OCI-LY1 (cell line): Measurements from ENCODE around the gene SREBF1.

Source experiments
- H2AFZ ChIP-seq: fragments of 200-600 bp; sonication (generic), shearing (Covaris generic); 2 replicates; pipeline ENCODE4 v1.6.0; 2014; ENCODE audit warnings: antibody characterized with exemption, mild to moderate bottlenecking, low read length
- H3F3A ChIP-seq: fragments of 200-600 bp; sonication (generic), shearing (Covaris generic); 2 replicates; pipeline ENCODE4 v1.6.0; 2014; ENCODE audit warnings: mild to moderate bottlenecking, antibody characterized with exemption, low read length, moderate library complexity; ENCODE audit not compliant: insufficient read depth
- H3K27ac ChIP-seq: fragments of 200-600 bp; sonication (generic); 2 replicates; pipeline ENCODE4 v1.5.1; 2014; ENCODE audit warnings: low read length, mixed run types, mild to moderate bottlenecking, low read depth; ENCODE audit not compliant: poor library complexity, severe bottlenecking
- H3K27me3 ChIP-seq: fragments of 200-600 bp; sonication (generic); 2 replicates; pipeline ENCODE4 v1.6.0; 2014; ENCODE audit warnings: antibody characterized with exemption, mild to moderate bottlenecking, low read length, moderate library complexity; ENCODE audit not compliant: insufficient read depth
- H3K36me3 ChIP-seq: fragments of 200-600 bp; sonication (generic); 2 replicates; pipeline ENCODE4 v1.6.1; 2014; ENCODE audit warnings: mild to moderate bottlenecking, antibody characterized with exemption, low read length, moderate library complexity, mixed read lengths; ENCODE audit not compliant: insufficient read depth
- H3K4me1 ChIP-seq: fragments of 200-600 bp; sonication (generic); 2 replicates; pipeline ENCODE4 v1.5.1; 2014; ENCODE audit warnings: mild to moderate bottlenecking, low read length, moderate library complexity; ENCODE audit not compliant: insufficient read depth, severe bottlenecking
- H3K4me2 ChIP-seq: fragments of 200-600 bp; sonication (generic), shearing (Covaris generic); 2 replicates; pipeline ENCODE4 v1.6.1; 2014; ENCODE audit warnings: low read length
- H3K4me3 ChIP-seq: fragments of 200-600 bp; sonication (generic); 2 replicates; pipeline ENCODE4 v1.5.1; 2014; ENCODE audit warnings: low read length, low read depth, mild to moderate bottlenecking, mixed read lengths; ENCODE audit not compliant: poor library complexity, severe bottlenecking
- H3K79me2 ChIP-seq: fragments of 200-600 bp; shearing (Covaris generic); 2 replicates; pipeline ENCODE4 v1.6.1; 2016; ENCODE audit warnings: mixed run types, low read length, mixed read lengths; ENCODE audit not compliant: insufficient read depth
- H3K9ac ChIP-seq: fragments of 200-600 bp; sonication (generic), shearing (Covaris generic); 2 replicates; pipeline ENCODE4 v1.6.1; 2014; ENCODE audit warnings: mild to moderate bottlenecking, low read length, mixed read lengths
- H3K9me2 ChIP-seq: fragments of 200-600 bp; sonication (generic), shearing (Covaris generic); 2 replicates; pipeline ENCODE4 v1.6.1; 2014; ENCODE audit warnings: low read depth, mild to moderate bottlenecking, low read length, mixed read lengths
- H3K9me3 ChIP-seq: fragments of 200-600 bp; shearing (Covaris generic); 2 replicates; pipeline ENCODE4 v1.6.1; 2014; ENCODE audit warnings: low read length, mixed read lengths
- H4K20me1 ChIP-seq: fragments of 200-600 bp; sonication (generic), shearing (Covaris generic); 2 replicates; pipeline ENCODE4 v1.6.0; 2016; ENCODE audit warnings: mild to moderate bottlenecking, low read length; ENCODE audit not compliant: insufficient read depth
- EZH2 ChIP-seq: fragments of 200-600 bp; sonication (generic), shearing (Covaris generic); IDR thresholded peaks from 2 replicates; pipeline ENCODE4 v1.8.0; 2017; ENCODE audit warnings: borderline replicate concordance, mixed run types, mild to moderate bottlenecking, antibody characterized with exemption, low read length, moderate library complexity, mixed read lengths
- TF ChIP-seq, protein P1 (sequence below): fragments of 200-600 bp; sonication (generic), shearing (Covaris generic); IDR thresholded peaks from 2 replicates; pipeline ENCODE4 v1.5.1; 2017; ENCODE audit warnings: mild to moderate bottlenecking, antibody characterized with exemption, low read length, moderate library complexity, mixed read lengths

The SREBF1 gene

DNA sequence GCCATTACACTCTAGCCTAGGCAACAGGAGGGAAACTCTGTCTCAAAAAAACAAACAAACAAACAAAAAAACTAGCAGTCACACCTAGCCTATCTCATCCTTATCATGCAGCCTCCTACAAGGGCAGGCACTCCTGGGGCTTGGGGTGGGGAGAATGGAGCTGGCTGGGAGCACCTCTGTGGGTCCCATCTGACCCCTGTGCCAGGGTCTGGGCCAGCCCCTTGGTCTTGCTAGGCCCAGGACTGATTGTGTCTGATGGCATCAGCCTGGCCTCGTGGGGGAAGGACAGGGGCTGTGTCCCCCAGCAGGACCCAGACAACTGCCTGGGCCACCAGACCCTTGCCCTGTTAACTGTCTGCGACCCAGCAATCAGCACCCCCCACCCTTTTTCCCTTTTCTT lies 49.8 kb downstream of the SREBF1 start:
- H3K79me2 ChIP-seq = no peaks in the 10 kb centered on the region

DNA sequence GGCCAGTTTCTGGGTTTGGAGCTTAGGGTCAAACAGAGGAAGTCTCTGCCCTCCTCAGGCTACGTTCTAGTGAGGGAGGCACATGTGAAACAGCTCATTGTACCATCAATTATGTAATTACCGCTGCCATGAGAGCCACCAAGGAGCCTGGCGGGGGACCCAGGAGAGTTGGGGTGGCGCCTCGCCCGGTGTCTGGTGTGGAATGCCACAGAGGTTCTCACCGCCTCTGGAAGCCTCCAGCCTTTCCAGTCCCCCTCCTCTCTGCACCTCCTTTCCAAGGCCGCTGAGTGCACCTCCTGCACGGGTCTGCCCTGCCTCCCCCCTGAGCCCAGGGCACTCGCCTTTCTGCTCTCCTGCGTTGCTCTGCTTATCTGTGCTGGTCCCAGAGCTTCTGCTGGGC lies 51.4 kb downstream of the SREBF1 start:
- no peaks in the 10 kb centered on the region for H3K79me2 ChIP-seq
- H3K4me1 ChIP-seq = peaks cover 30% of the 10 kb centered on the region
- H3K4me3 ChIP-seq = no peak overlapping the region
- peaks cover 14% of the 10 kb centered on the region; the same call in 1 of the 2 replicates for H3K27me3 ChIP-seq
- TF ChIP-seq EZH2 = no peak
- TF ChIP-seq, protein P1, sequence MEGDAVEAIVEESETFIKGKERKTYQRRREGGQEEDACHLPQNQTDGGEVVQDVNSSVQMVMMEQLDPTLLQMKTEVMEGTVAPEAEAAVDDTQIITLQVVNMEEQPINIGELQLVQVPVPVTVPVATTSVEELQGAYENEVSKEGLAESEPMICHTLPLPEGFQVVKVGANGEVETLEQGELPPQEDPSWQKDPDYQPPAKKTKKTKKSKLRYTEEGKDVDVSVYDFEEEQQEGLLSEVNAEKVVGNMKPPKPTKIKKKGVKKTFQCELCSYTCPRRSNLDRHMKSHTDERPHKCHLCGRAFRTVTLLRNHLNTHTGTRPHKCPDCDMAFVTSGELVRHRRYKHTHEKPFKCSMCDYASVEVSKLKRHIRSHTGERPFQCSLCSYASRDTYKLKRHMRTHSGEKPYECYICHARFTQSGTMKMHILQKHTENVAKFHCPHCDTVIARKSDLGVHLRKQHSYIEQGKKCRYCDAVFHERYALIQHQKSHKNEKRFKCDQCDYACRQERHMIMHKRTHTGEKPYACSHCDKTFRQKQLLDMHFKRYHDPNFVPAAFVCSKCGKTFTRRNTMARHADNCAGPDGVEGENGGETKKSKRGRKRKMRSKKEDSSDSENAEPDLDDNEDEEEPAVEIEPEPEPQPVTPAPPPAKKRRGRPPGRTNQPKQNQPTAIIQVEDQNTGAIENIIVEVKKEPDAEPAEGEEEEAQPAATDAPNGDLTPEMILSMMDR = no peak
- no peaks in the 10 kb centered on the region for H3K9me3 ChIP-seq
- no peaks in the 10 kb centered on the region for H4K20me1 ChIP-seq
- H3F3A ChIP-seq = no peaks in the 10 kb centered on the region
- no peaks in the 10 kb centered on the region for H3K9me2 ChIP-seq
- H3K9ac ChIP-seq = no peak overlapping the region
- H3K36me3 ChIP-seq = no peaks in the 10 kb centered on the region
- no peak overlapping the region for H2AFZ ChIP-seq
- no peak overlapping the region for H3K4me2 ChIP-seq
- no peak overlapping the region for H3K27ac ChIP-seq

More for the DNA sequence above, 49.8 kb downstream of the SREBF1 start:
- H4K20me1 ChIP-seq = no peaks in the 10 kb centered on the region
- no peak overlapping the region for H2AFZ ChIP-seq
- H3K4me1 ChIP-seq = peaks cover 27% of the 10 kb centered on the region
- TF ChIP-seq, protein P1 = no peak
- TF ChIP-seq EZH2 = no peak
- H3F3A ChIP-seq = no peaks in the 10 kb centered on the region
- peaks cover 9% of the 10 kb centered on the region; the same call in 1 of the 2 replicates for H3K27me3 ChIP-seq
- H3K4me3 ChIP-seq = no peak overlapping the region
- no peaks in the 10 kb centered on the region for H3K9me3 ChIP-seq
- no peak overlapping the region for H3K9ac ChIP-seq
- H3K9me2 ChIP-seq = no peaks in the 10 kb centered on the region
- no peaks in the 10 kb centered on the region for H3K36me3 ChIP-seq
- H3K4me2 ChIP-seq = no peak overlapping the region
- H3K27ac ChIP-seq = no peak overlapping the region

DNA sequence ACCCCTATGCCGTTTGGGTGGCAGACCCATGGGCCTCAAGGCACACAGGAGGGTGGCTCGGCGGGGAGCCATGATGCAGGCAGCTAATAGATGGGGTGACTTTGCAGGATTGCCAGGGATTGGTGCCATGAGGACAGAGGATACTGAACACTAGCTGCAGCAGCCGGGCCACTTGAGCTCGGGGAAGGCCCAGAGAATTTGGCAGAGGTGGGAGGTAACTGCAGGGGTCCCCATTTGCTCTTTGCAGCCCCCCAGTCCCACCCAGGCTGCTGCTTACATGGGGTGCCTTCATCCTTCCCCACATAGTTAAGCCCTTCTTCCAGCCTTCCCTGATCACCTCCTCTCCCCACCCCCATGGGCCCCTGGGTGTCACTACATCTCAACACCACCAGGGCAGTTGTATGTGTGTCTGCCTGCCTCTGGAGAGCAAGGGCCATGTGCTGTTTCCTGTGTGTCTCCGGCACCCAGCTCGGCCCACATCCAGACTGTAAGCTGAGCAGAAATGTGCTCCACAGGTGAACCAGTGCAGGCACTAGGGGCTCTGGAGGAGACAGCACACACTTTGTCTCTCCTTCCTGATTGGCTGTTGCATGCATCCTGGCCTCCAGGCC lies 52.0 kb downstream of the SREBF1 start:
- Histone ChIP-seq H3K4me3 (no peak overlapping the region), H4K20me1 (no peaks in the 10 kb centered on the region), H3K9ac (no peak overlapping the region), H3K79me2 (no peaks in the 10 kb centered on the region), H3K4me2 (peak overlapping the region; percentile 61; the same call in 1 of the 2 replicates), H3K9me2 (no peaks in the 10 kb centered on the region), H3K9me3 (no peaks in the 10 kb centered on the region), H3K27me3 (peaks cover 14% of the 10 kb centered on the region; the same call in 1 of the 2 replicates), H3K27ac (no peak overlapping the region), H3F3A (no peaks in the 10 kb centered on the region), H2AFZ (no peak overlapping the region), H3K4me1 (peaks cover 30% of the 10 kb centered on the region), H3K36me3 (no peaks in the 10 kb centered on the region)
- TF ChIP-seq, protein P1 = peak; percentile 28; the same call in 1 of the 2 replicates
- TF ChIP-seq EZH2 = no peak
